ENCODE measurements around the gene AGFG1.

Gene AGFG1

DNA sequence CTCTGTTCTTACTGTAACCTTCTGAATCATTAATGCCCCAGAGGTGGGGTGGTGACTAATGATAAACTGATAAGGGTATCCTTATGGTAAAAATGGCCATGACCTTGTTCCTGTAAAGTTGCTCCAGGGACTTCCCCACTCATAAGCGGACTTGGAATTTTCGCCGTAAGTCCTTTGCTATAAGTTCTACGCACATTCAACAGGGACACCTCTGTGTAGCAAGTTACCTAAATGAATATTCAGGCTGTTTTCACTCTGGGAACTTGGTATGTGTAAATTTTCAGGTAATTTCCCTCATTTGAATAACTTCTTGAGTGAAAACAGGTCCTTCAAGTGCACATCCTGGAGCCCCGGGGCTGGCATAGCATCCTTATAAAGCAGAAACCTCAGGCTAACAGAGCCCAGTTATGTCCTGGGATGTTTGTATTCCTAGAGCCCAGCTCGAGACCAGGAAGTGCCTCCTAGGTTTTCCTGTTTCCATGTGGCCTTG lies 9.4 kb upstream of the AGFG1 start:
- no peak for DNase-seq

DNA sequence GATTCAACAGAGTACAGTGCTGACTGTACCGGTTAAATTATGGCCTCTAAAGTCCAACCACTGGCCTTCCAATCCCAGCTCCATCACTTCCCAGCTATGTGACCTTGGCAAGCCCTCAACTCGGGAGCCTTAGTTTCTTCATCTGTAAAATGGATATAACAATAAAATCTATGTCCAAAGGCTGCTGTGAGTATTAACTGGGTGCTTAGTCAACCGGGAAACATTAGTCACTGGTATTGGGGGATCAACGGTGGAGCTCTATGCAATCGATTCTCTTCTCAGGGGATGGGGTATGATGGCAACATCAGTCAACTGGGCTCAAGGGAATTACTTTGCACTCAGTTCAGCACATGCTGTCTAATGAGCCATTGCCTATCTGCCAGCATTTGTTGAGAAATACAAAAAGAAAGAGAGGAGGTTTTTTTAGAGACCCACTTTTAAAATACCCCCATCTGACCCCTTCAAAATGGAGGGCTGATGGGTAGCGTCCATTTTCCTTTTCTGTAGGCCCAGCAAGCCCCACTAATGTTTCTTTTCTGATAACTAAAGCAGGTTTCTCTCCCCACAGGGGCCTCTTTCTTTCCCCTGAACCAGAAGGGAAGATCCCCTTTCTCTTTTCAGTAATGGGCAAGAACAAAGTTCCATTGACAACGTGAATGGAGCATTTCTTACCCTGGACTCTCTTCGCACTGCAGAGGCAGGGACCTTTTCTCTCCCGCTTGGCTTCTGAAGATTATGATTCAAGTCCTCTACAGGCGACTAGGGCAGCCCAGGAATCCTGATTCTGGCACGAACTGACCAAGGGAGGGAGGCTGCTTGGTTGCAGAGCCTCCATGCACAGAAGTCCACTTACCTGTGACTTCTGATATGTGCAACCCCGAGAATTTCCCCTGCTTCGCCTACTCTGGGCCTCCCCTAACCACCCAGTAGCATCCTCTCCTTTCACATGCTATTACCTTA lies 8.7 kb upstream of the AGFG1 start:
- DNase-seq = no peak

DNA sequence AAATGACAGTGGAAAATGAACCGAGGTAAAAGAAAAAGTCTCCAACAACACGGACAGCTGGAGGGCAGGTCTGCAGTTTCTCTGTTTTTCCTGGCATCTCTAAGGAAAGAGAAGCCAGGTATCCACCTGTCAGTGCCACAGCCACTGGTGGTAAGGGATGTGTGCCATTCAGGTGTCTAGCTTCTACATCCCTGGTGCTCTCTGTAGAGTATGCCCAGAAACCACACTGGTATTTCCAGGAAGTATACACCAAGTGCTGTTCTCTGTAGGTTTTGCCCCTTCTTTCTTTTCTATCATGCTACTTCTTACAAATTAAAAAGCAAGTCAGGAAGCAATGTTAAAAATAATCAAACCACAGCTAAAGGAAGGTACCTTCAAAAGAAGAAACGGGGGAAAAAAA lies 7.6 kb upstream of the AGFG1 start:
- no peak for DNase-seq

DNA sequence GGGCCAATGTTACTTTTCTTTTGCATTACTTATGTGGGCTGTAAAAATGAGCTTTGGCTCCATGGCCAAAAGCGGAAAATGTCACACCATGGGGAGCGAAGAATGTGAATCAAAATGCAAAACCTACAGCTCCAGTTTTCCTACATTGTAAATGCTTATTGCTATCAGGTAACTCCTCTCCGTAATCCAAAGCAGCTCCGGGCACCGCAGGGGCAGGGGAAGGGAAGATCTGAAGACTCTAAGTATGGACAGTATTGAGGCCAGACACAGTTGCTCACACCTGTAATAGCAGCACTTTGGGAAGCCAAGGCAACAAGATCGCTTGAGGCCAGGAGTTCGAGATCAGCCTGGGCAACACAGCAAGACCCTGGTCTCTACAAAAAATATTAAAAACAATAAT lies 7.1 kb upstream of the AGFG1 start:
- DNase-seq = no peak

DNA sequence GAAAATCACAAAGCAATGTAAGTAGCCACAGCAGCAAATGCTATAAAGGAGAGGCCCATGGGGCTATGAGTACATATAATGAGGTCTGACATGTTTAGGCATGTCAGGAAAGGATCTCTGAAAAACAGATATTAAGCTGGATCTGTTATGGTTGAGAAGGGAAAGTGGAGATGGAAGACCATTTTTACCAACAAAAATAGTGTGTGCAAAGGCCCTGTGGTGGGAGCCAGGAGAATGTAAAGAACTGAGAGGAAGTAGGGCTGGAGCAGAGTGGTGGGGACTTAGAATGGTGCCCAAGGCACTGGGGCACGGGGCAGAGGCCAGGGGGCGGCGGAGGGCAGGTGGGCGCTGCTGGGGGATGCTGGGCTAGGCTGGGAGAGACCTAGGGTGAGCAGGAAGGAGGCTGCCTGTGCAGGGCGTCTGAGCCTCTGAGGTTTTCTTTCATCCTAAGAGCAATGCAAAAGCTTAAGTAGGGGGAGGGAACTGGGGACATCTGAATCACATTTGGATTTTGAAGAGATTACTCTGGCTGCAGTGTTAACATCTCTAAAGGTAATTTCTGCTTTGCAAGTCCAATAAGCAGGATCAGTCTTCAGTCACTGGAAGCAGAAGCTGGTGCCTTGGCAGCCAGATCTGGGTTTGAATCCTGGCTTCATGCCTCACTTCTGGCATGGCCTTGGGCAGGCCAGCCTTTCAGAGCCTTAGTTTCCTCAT lies 4.9 kb upstream of the AGFG1 start:
- no peak for DNase-seq

DNA sequence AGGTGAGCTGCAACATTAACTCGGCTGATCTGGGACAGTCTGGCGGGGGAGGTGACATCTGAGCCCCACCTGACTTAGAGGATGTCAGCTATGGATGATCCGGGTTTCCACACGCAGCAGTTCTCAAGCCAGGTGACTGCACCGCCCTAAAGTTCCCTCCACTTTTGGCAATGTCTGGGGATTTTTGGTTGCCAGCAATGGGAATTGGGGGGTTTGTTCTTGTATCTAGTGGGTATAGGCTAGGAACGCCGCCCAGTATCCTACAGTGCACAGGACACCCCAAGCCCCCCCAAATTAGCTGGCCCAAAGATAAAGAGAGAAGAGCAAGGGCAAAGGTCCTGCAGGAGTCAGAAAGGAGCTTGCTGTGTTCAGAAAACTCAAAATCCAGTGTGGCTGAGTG lies 544 bp upstream of the AGFG1 start:
- no peak for DNase-seq

DNA sequence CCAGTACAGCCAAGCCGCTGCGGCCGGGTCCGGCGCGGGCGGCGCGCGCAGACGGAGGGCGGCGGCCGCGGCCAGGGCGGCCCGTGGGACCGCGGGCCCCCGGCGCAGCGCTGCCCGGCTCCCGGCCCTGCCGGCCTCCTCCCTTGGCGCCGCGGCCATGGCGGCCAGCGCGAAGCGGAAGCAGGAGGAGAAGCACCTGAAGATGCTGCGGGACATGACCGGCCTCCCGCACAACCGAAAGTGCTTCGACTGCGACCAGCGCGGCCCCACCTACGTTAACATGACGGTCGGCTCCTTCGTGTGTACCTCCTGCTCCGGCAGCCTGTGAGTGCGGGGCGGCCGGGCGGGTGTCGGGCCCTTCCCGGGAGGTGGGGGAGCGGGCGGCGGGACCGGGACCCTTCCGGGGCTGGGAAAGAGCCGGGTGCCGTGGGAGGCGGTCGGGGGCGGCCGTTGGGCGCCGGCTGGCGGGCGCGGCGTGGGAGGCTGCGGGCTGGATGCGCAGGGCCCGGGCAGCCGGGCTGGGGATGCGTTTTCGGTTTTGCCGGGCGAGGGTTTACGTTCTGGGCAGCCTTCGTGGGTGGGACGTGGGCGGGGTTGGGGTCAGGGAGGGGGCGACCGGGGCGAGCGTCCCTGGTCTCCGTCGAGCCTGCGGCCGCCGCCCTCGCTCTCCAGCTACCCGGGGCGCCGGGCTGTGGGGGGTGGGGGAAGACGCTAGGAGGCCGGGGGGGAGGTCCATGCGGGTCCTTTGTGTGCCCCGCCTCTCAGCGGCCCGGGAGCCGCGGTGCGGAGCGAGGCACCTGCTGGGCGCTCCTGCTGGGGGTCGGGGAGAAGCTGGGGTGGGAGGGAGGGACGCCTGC lies 537 bp downstream of the AGFG1 start:
- no peak for DNase-seq

DNA sequence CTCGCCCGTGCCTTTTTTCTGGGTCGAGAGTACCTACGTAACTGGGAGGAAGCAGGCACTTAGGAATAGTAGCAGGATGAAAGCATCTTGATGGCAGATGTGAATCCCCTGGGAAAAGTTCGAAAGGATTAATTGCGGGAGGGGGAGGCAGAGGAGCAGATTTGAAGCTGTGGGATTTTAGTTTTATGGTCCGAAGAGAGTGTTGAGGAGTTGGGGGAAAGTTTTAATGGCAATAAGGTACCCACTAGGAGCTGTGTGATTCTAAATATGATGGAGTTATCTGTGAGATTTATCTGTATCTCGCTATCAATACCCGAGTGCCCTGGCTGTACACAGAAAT lies 1.1 kb downstream of the AGFG1 start:
- no peak for DNase-seq

DNA sequence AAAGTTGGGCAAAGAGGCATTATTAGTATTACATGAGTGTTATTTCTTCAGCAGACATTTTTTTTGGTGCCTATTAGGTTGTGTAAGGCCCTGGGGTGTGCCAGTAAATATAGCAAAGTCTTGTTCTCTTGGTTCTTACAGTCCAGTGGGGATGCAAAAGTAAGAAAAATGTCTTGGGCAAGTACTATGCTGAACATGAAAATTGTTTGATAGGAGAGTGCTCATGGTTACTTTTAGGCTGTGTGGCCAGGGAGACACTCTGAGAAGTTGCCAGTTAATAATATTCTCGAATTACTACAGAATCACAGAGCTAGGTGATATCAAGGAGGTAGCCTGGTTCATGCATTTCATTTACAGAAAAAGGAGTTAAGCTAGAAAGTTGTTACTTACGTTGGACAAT lies 1.9 kb downstream of the AGFG1 start:
- DNase-seq = no peak

DNA sequence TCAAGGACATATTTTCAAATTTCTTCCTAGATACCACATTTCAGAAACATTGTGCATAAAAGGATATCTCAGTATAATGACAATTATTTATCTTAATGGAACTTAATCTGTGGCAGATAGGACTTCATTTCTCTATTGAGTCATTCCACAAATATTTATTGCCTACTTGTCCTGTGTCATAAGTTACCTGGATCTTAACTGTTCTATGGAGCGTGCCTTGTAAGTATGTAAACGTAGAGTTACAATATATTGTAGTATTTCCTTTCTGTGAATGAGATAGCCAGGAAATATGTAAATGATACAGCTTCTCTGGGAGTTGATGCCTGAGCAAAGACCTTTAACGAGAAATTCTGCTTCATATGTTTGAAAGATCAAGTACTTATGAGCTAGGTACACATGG lies 2.5 kb downstream of the AGFG1 start:
- DNase-seq = no peak

DNA sequence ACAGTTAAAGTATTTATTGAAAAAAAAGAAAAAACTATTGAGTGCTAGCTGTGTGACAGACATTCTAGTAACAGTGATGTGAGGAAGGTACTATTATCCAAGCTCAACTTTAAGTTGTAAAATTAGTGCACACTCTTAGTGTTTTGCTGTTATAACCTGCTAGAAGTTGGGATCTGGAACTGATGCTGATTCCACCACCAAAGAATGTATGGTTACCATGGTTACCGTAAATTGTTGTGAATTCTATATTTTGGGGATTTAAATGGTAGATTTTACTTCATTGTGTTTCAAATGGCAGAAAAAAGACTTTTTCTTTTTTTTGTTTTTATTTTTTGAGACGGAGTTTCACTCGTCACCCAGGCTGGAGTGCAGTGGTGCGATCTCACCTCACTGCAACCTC lies 5.3 kb downstream of the AGFG1 start:
- DNase-seq = no peak

DNA sequence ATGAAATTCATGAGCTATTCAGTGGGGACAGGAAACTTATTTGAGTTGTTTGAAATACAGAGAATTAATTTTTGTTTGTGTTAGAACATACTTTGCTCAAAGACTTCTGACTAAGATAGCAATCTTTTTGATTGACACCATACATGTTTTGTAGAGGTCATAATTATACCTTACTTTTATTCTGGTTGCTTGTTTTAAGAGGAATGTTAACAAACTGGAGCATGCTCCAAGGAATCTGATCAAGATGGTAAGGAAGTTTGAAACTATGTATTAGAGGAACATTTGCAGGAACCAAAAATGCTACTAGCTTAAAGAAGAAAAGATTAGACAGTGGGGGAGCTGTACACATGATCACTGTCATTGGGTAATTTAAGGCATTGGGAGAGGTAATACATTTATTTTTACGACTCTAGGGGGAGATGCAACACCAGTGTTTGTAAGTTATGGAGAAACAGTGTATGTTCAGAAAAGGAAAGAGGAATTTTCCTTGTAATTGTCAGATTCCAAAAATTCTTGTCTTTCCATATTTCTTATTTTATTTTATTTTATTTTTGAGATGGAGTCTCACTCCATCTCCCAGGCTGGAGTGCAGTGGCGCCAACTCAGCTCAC lies 8.0 kb downstream of the AGFG1 start:
- DNase-seq = peak; percentile 21

DNA sequence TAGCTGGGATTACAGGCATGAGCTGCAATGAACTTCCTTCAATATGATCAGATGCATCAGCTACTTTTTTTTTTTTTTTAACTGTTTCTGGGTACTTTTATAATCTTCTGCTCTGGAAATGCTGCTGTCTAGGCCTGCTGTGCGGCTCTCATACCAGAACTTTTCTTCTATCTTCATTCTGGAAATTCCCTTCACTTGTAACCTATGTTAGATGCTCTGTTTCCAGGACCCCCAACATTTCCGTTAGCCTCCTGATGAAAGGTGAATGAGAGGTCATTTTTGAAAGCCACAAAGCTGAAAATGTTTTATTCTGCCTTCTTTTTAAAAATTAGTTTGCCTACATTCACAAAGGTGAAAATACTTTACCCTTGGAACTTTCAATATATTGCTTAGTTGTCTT lies 8.6 kb downstream of the AGFG1 start:
- no peak for DNase-seq

DNA sequence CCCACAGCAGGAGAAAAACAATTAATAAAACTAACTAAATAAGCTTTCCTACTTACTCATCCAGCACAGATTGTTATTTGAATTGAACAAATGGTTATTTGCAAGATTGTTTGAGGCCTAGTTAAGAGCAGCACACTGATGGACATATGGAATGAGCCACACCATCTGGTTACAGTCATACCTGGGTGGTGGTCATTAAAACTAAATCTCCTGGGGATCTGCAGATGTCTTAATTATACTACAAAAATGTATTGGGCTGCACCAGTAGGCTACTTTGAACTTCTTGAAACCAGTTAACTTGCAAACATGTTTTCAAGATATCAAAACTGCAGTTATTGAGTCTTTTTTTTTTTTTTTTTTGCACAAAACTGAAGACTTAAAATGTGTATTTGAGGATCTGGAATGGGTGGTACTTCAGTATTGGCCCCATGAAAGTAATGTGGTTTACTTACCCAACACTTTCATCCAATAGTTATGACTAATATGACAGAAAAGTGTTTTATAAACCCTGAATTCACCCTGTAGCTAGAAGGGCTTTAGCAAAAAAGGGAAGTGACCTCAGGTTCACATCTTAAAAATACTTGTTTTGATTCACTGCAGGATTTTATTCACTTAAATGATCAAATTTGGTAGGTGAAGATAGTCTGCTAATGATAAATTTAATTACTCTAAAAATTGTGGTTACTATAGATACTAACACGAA lies 10.8 kb downstream of the AGFG1 start:
- peak; percentile 94 for DNase-seq

DNA sequence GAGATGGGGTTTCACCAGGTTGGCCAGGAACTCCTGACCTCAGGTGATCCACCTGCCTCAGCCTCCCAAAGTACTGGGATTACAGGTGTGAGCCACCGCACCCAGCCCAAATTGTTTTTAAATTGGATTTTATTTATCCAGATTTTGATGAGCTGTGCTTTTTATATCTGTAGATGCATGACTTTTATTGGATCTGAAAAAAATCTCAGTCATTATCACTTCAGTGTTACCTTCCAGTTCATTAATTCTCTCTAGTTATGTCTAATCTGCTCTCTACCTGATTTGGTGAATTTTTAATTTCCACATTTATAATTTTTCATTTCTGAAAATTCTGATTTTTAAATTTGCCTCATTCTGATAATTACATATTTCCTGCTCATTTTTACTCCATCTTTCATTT lies 13.5 kb downstream of the AGFG1 start:
- DNase-seq = no peak

DNA sequence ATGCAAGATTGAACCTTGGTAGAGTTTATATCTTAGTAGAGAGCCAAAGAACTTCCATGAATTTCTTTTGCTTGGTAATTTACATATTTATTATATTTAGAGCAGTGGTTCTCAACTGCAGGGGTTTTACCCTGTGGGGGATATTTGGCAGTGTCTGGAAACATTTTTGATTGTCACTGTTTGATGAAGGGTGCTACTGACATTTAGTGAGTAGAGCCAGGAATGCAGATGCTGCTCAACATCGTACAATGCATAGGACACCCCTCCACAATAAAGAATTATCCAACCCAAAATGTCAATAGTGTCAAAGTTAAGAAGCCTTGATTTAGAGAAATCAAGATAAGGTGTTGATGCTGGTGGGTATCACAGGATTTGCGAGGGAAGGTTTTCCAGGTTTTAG lies 14.7 kb downstream of the AGFG1 start:
- DNase-seq = no peak

DNA sequence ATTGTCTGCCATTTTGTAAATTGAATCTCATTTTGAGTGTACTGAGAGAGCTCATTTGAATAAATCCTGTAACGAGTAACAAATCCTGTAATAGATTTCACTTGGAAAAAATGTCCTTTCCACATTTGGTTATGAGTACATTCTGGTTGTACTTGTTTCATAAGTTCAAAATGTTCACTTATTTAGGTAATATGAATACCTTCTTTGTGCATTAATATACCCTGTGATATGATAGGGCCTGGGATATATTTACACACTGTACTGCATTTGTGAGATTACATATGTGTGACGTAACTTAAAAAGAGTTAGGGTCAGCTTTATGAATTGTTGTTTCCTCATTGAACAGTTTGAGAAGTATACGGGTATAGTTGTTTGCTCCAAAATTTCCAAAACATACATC lies 16.1 kb downstream of the AGFG1 start:
- no peak for DNase-seq

DNA sequence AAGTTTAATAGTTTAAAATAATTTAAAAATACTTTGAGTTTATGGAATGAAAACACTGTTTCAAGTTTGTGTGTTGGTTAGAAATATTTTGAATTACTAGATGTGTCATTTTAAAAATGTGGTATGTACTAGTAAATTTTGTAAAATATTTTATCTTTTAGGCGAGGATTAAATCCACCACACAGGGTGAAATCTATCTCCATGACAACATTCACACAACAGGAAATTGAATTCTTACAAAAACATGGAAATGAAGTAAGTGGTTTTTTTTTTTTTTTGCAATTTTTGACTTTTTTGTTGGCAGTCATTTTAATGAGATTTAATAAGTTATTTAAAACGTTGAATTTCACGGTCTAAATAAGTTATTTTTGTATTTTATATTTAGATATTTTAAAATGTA lies 19.4 kb downstream of the AGFG1 start:
- DNase-seq = no peak

DNA sequence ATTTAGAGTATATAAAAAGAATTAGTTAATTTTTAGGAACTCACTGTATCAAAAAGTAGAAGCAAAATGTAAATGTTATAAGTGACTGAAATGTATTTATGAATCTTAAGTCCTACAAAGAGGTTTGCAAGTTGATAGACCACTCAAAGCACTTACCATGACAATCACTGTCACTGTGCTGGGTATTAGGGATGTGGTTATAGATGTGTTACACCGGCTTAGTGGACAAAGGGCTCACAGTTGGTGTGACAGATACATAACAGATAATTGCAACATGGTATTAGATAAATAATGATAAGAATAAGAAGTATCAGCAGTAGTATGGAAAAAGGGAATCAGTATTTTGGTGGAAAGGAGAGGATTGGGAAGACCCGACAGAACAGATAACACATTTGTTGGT lies 21.6 kb downstream of the AGFG1 start:
- DNase-seq = no peak

DNA sequence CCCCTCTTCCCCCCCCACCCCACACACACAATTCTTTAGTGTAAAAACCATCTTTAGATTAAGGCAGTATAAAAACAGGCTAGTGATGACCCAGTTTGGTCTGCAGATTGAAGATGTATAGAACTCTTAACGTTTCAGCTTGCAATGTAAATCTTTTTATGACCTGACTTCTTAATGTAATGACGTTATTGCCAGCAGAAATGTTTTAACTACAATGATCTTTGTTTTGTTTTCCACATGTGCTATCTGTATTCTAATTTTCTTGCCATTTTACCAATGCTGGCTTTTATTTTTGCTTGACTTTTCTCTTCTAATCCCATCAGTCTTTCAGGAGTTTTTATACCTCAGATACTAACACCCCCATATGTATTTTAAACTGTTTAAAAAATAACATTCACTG lies 25.2 kb downstream of the AGFG1 start:
- no peak for DNase-seq

DNA sequence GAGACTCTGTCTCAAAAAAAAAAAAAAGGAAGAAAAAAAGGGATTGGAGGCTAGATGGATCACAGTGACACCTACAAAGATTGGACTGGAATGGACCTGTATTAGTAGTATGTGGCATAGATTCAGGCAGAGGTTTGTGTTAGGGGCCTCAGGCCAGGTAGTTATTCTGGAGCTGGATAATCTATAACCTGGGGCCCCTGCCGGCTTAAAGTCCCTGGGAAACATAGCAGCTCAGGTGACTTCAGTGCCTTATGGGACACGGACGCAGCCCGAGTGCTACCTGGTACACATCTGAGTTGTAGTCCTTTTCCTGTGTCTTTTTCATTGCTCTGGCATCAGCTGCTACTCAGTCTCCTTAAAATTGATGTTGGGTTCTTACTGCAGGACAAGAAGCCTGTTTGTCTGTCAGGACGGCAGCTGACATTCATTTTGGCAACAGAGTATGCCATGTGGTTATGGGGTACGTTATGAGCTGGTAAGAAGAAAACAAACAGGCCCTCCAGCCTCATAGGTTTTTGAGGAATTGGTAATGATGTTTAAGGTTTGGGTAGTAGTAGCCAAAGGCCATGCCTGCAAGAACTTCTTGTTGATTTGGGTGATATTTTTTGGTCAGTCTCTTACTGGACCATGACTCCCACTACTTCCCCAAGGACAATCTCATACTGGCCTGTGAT lies 27.8 kb downstream of the AGFG1 start:
- DNase-seq = no peak

DNA sequence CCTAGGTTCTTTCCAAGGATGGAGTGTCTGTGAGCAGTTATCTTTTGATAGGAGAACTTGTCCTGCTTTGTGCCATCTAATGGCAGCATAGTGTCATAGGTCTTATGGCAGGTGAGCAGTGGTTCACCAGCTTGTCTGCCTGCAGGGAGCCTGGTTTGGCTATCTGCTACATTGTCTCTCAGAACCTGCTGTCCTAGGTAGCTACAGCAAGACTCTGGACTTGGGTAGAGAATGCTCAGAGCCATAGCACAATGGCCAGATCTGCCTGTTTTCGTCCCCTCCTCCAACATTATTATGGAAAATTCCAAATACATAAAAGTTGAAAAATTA lies 28.3 kb downstream of the AGFG1 start:
- DNase-seq = no peak

Measured in DMS 273 treated with DMSO at 0.1 percent for 48 hours (cell line).